Chondrocyte (in vitro differentiated cells): ENCODE results near the gene RAPGEF5. TPM values are rescaled to one million over a fixed set of nuclear protein-coding genes. Genes with fewer than 3 reads are reported as not detected.

Experiments
- DNase-seq: peaks from one replicate; pipeline ENCODE4 v3.0.0; 2021; ENCODE audit warnings: mixed read lengths, low spot score
- H3K27ac Mint-ChIP-seq: one replicate; pipeline ENCODE4 v1.8.0; 2021; ENCODE audit warnings: mild to moderate bottlenecking, moderate library complexity, mixed read lengths; ENCODE audit not compliant: unreplicated experiment
- H3K27me3 Mint-ChIP-seq: 2 replicates; pipeline ENCODE4 v1.8.0; 2021; ENCODE audit warnings: low read depth, mixed read lengths
- H3K36me3 Mint-ChIP-seq: 2 replicates; pipeline ENCODE4 v1.8.0; 2021; ENCODE audit warnings: low read depth, mixed read lengths
- H3K4me1 Mint-ChIP-seq: 2 replicates; pipeline ENCODE4 v1.8.0; 2021; ENCODE audit warnings: low read depth, mild to moderate bottlenecking, mixed read lengths
- H3K4me3 Mint-ChIP-seq: one replicate; pipeline ENCODE4 v1.8.0; 2021; ENCODE audit warnings: mild to moderate bottlenecking, moderate library complexity, mixed read lengths; ENCODE audit not compliant: unreplicated experiment
- H3K9me3 Mint-ChIP-seq: 2 replicates; pipeline ENCODE4 v1.8.0; 2021; ENCODE audit warnings: low read depth, mixed read lengths
- CTCF ChIP-seq: fragments of 200-600 bp; sonication (generic); IDR thresholded peaks from 2 replicates; pipeline ENCODE4 v1.5.0; 2021; ENCODE audit warnings: antibody characterized with exemption, mild to moderate bottlenecking, moderate library complexity
- total RNA-seq: library from RNA; stranded (reverse); gene quantifications from 3 replicates; pipeline ENCODE4 v1.2.1, GENCODE V29; 2021

RAPGEF5 gene
- total RNA-seq, 1 donor from 2014 or later = 2.2 TPM

GRCh38 chr7:22213081-22213480 lies 143.9 kb downstream of the RAPGEF5 start:
- Mint-ChIP-seq H3K36me3 (peaks cover 2% of the 10 kb centered on the region), H3K4me3 (no peak overlapping the region), H3K9me3 (no peaks in the 10 kb centered on the region), H3K27me3 (peaks cover 1% of the 10 kb centered on the region), H3K4me1 (peaks cover 32% of the 10 kb centered on the region), H3K27ac (no peak overlapping the region)
- TF ChIP-seq CTCF = no peak
- no peak for DNase-seq

GRCh38 chr7:22210967-22211366 lies 146.0 kb downstream of the RAPGEF5 start:
- Mint-ChIP-seq H3K4me1 (peaks cover 36% of the 10 kb centered on the region), H3K27ac (no peak overlapping the region), H3K9me3 (no peaks in the 10 kb centered on the region), H3K27me3 (peaks cover under 1% of the 10 kb centered on the region), H3K36me3 (peaks cover under 1% of the 10 kb centered on the region), H3K4me3 (no peak overlapping the region)
- no peak for TF ChIP-seq CTCF
- no peak for DNase-seq

GRCh38 chr7:22210355-22210754 lies 146.6 kb downstream of the RAPGEF5 start:
- no peak for TF ChIP-seq CTCF
- Mint-ChIP-seq H3K27me3 (no peaks in the 10 kb centered on the region), H3K36me3 (no peaks in the 10 kb centered on the region), H3K4me1 (peaks cover 42% of the 10 kb centered on the region), H3K27ac (no peak overlapping the region), H3K9me3 (no peaks in the 10 kb centered on the region), H3K4me3 (no peak overlapping the region)
- DNase-seq = no peak

GRCh38 chr7:22208799-22209198 lies 148.2 kb downstream of the RAPGEF5 start:
- Mint-ChIP-seq H3K4me1 (peaks cover 57% of the 10 kb centered on the region), H3K27me3 (no peaks in the 10 kb centered on the region), H3K4me3 (no peak overlapping the region), H3K9me3 (no peaks in the 10 kb centered on the region), H3K36me3 (no peaks in the 10 kb centered on the region), H3K27ac (no peak overlapping the region)
- no peak for DNase-seq
- TF ChIP-seq CTCF = no peak

- H3K27me3 Mint-ChIP-seq = no peaks in the 10 kb centered on the region
- H3K4me1 Mint-ChIP-seq = peaks cover 62% of the 10 kb centered on the region
- no peaks in the 10 kb centered on the region for H3K36me3 Mint-ChIP-seq
- DNase-seq = no peak
- no peaks in the 10 kb centered on the region for H3K9me3 Mint-ChIP-seq
- no peak for TF ChIP-seq CTCF
- no peak overlapping the region for H3K4me3 Mint-ChIP-seq
- H3K27ac Mint-ChIP-seq = no peak overlapping the region
Observed at GRCh38 chr7:22207724-22208225, 149.2 kb downstream of the RAPGEF5 start.
